GM12864 (cell line): ENCODE data around the gene ADH5.
"Not testable (repeated sequence)": the region's sequence is repeated elsewhere in the genome, so short reads cannot be mapped to it uniquely, and the experiment has no call there.

ENCODE experiments used
- DNase-seq: peaks from one replicate; pipeline ENCODE4 v3.0.0-alpha.2; 2011; ENCODE audit warnings: low read depth
- H3K4me3 ChIP-seq: 2 replicates; pipeline ENCODE4 v1.5.1; 2011; ENCODE audit warnings: mild to moderate bottlenecking, low read depth, low read length, control low read depth
- TF ChIP-seq, protein P1 (sequence below): IDR thresholded peaks from 2 replicates; pipeline ENCODE4 v1.5.1; 2011; ENCODE audit warnings: low read depth, mild to moderate bottlenecking, moderate library complexity, low read length, control low read depth, inconsistent platforms; ENCODE audit errors: missing control alignments

ADH5 gene

GRCh38 chr4:99029018-99029735 is 59.4 kb downstream of the ADH5 start:
- no peak overlapping the region for H3K4me3 ChIP-seq
- TF ChIP-seq, protein P1, sequence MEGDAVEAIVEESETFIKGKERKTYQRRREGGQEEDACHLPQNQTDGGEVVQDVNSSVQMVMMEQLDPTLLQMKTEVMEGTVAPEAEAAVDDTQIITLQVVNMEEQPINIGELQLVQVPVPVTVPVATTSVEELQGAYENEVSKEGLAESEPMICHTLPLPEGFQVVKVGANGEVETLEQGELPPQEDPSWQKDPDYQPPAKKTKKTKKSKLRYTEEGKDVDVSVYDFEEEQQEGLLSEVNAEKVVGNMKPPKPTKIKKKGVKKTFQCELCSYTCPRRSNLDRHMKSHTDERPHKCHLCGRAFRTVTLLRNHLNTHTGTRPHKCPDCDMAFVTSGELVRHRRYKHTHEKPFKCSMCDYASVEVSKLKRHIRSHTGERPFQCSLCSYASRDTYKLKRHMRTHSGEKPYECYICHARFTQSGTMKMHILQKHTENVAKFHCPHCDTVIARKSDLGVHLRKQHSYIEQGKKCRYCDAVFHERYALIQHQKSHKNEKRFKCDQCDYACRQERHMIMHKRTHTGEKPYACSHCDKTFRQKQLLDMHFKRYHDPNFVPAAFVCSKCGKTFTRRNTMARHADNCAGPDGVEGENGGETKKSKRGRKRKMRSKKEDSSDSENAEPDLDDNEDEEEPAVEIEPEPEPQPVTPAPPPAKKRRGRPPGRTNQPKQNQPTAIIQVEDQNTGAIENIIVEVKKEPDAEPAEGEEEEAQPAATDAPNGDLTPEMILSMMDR, result no peak
- DNase-seq, result no peak

GRCh38 chr4:99028187-99028586 is 60.4 kb downstream of the ADH5 start:
- no peak overlapping the region for H3K4me3 ChIP-seq
- TF ChIP-seq, protein P1, result no peak
- DNase-seq, result no peak

GRCh38 chr4:99027304-99027703 is 61.3 kb downstream of the ADH5 start:
- TF ChIP-seq, protein P1, result no peak
- DNase-seq, result no peak
- no peak overlapping the region for H3K4me3 ChIP-seq

DNA sequence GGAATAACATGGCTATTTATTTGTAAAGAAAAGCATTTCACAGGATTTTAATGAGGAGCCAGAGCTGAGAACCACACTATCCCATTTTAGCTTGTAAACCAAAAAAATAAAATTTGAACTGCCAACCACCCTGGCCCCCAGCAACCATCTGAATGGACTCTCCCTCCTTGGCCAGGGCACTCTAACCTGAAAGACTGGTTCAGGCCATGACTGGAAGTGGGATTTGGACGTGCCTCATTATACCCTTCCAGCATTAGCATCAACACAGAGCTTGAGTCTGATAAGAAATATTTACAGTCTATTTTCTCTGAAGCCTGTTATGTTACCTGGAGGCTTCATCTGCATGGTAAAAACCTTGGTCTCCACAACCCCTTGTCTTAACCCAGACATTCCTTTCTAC is 63.1 kb downstream of the ADH5 start:
- no peak overlapping the region for H3K4me3 ChIP-seq
- TF ChIP-seq, protein P1, result no peak
- DNase-seq, result no peak

DNA sequence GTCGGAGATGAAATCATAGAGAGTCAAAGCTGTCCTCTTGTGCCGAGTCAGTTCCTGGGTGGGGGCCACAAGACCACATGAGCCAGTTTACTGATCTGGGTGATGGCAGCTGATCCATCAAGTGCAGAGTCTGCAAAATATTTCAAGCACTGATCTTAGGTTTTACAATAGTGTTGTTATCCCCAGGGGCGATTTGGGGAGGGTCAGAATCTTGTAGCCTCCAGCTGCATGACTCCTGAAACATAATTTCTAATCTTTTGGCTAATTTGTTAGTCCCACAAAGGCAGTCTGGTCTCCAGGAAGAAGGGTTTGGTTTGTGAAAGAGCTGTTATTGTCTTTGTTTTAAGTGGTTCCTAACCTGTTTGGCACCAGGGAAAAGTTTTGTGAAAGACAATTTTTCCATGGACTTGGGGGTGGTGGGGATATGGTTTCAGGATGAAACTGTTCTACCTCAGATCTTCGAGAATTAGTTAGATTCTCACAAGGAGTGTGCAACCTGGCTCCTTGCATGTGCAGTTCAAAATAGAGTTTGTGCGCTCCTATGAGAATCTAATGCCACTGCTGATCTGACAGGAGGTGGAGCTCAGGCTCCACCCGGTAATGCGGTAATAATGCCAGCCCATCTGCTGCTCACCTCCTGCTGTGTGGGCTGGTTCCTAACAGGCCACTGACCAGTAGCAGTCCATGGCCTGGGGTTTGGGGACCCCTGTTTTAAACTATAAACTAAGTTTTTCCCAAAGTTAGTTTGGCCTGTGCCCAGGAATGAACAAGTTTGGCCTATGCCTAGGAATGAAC is 63.9 kb downstream of the ADH5 start:
- DNase-seq, result no peak
- TF ChIP-seq, protein P1, result no peak
- H3K4me3 ChIP-seq, result no peak overlapping the region

DNA sequence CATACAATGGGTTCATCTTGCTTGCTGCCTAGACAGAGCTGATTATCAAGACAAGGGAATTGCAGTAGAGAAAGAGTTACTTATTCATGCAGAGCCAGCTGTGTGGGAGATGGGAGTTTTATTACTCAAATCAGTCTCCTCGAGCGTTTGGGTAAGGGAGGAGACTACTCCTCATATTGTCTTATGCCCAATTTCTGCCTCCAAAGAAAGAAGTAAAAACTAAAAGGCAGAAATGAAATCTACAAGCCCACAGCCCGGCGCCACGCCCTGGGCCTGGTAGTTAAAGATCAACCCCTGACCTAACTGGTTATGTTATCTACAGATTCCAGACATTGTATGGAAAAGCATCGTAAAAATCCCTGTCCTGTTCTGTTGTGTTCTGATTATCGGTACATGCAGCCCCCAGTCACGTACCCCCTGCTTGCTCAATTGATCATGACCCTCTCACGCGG is 64.8 kb downstream of the ADH5 start:
- not testable (repeated sequence) for H3K4me3 ChIP-seq, DNase-seq

DNA sequence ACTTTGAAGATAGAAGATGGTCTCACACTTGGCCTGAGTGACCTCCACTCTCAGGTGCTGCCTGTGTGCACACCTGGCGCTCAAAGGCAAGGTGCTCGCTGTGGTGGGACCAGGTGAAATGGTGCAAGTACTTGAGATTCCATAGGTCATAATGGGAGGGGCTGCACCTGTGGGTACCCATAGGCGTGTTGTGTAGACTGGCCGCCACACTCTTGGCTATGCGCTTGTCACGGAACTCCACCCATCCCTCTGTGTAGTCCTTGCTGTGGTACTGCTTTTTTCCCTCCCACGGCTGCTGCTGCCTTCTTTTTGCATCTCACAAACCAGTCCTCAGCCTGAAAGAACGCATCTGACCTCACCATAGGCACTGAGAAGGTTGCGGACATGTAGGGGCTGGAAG is 66.0 kb downstream of the ADH5 start:
- no peak for DNase-seq
- H3K4me3 ChIP-seq, result no peak overlapping the region
- TF ChIP-seq, protein P1, result no peak
